GM19452 (cell line): ENCODE data around the gene RBFOX1.

Source experiments
- ATAC-seq: cut with Tn5 transposase; IDR thresholded peaks from one replicate; pipeline ENCODE4 v1.9.1; 2021; ENCODE audit not compliant: unreplicated experiment

The RBFOX1 gene

GRCh38 chr16:7590934-7591333 lies 258.3 kb downstream of the RBFOX1 start:
- no peak for ATAC-seq

GRCh38 chr16:7596308-7596707 lies 263.7 kb downstream of the RBFOX1 start:
- no peak for ATAC-seq

GRCh38 chr16:7597677-7598076 lies 265.0 kb downstream of the RBFOX1 start:
- ATAC-seq: no peak

- ATAC-seq: no peak
Measured at GRCh38 chr16:7601100-7601499, 268.5 kb downstream of the RBFOX1 start.

- no peak for ATAC-seq
Measured at GRCh38 chr16:7602291-7602950, 269.8 kb downstream of the RBFOX1 start.

GRCh38 chr16:7605812-7606211 lies 273.2 kb downstream of the RBFOX1 start:
- ATAC-seq: no peak

GRCh38 chr16:7612671-7613070 lies 280.0 kb downstream of the RBFOX1 start:
- ATAC-seq: no peak

- no peak for ATAC-seq
Measured at GRCh38 chr16:7613518-7613917, 280.9 kb downstream of the RBFOX1 start.

GRCh38 chr16:7614021-7614795 lies 281.6 kb downstream of the RBFOX1 start:
- ATAC-seq: no peak

- no peak for ATAC-seq
Measured at GRCh38 chr16:7615565-7615964, 282.9 kb downstream of the RBFOX1 start.

GRCh38 chr16:7624871-7625766 lies 292.5 kb downstream of the RBFOX1 start:
- no peak for ATAC-seq

- no peak for ATAC-seq
Measured at GRCh38 chr16:7628981-7629380, 296.3 kb downstream of the RBFOX1 start.

- ATAC-seq: no peak
Measured at GRCh38 chr16:7629571-7629970, 296.9 kb downstream of the RBFOX1 start.

- no peak for ATAC-seq
Measured at GRCh38 chr16:7637446-7637845, 304.8 kb downstream of the RBFOX1 start.

GRCh38 chr16:7638306-7638705 lies 305.7 kb downstream of the RBFOX1 start:
- ATAC-seq: no peak

- no peak for ATAC-seq
Measured at GRCh38 chr16:7640334-7640733, 307.7 kb downstream of the RBFOX1 start.

- ATAC-seq: no peak
Measured at GRCh38 chr16:7644176-7644575, 311.5 kb downstream of the RBFOX1 start.

GRCh38 chr16:7644811-7645210 lies 312.2 kb downstream of the RBFOX1 start:
- ATAC-seq: no peak

GRCh38 chr16:7646821-7647500 lies 314.3 kb downstream of the RBFOX1 start:
- ATAC-seq: no peak

GRCh38 chr16:7650431-7650830 lies 317.8 kb downstream of the RBFOX1 start:
- no peak for ATAC-seq
